ENCODE data around the gene ABCA1.

GRCh38 chr9:104836235-104836634, 91.7 kb downstream of the ABCA1 start:
- TF ChIP-seq, protein P1, sequence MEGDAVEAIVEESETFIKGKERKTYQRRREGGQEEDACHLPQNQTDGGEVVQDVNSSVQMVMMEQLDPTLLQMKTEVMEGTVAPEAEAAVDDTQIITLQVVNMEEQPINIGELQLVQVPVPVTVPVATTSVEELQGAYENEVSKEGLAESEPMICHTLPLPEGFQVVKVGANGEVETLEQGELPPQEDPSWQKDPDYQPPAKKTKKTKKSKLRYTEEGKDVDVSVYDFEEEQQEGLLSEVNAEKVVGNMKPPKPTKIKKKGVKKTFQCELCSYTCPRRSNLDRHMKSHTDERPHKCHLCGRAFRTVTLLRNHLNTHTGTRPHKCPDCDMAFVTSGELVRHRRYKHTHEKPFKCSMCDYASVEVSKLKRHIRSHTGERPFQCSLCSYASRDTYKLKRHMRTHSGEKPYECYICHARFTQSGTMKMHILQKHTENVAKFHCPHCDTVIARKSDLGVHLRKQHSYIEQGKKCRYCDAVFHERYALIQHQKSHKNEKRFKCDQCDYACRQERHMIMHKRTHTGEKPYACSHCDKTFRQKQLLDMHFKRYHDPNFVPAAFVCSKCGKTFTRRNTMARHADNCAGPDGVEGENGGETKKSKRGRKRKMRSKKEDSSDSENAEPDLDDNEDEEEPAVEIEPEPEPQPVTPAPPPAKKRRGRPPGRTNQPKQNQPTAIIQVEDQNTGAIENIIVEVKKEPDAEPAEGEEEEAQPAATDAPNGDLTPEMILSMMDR (IDR thresholded peaks at IDR 0.05): no peak
- no peak for TF ChIP-seq POLR2A (IDR thresholded peaks at IDR 0.05)
- TF ChIP-seq POLR2AphosphoS5 (IDR thresholded peaks at IDR 0.05; ENCODE audit: insufficient read depth in 1 of 2, low read depth in 1 of 2): no peak

Measured in vagina (tissue), 2 donors.